Left ventricle myocardium inferior (tissue), 1 donor: ENCODE measurements around the gene SCT. TPM values are rescaled to one million over a fixed set of nuclear protein-coding genes. Genes with fewer than 3 reads are reported as not detected.

Experiments used
- DNase-seq: peaks from one replicate; pipeline ENCODE4 v3.0.0-alpha.2; 2020
- H3K27ac ChIP-seq: fragments of 200-600 bp; replicated peaks from 2 replicates; pipeline ENCODE4 v1.8.0; 2021
- H3K27me3 ChIP-seq: fragments of 200-600 bp; 2 replicates; pipeline ENCODE4 v1.8.0; 2021; ENCODE audit warnings: low read depth
- H3K36me3 ChIP-seq: fragments of 200-600 bp; 2 replicates; pipeline ENCODE4 v1.8.0; 2021
- H3K4me1 ChIP-seq: fragments of 200-600 bp; 2 replicates; pipeline ENCODE4 v1.8.0; 2021
- H3K4me3 ChIP-seq: fragments of 200-600 bp; 2 replicates; pipeline ENCODE4 v1.8.0; 2021; ENCODE audit warnings: mild to moderate bottlenecking, moderate library complexity
- H3K9me3 ChIP-seq: fragments of 200-600 bp; replicated peaks from 2 replicates; pipeline ENCODE4 v1.8.0; 2021
- CTCF ChIP-seq: fragments of 200-600 bp; IDR thresholded peaks from 2 replicates; pipeline ENCODE4 v1.8.0; 2021; ENCODE audit warnings: antibody characterized with exemption, mild to moderate bottlenecking, borderline replicate concordance
- intact Hi-C: fragments of 100-400 bp; cut with micrococcal nuclease; formaldehyde crosslinking; loops from one replicate; pipeline ENCODE4 v1.11.0; 2022
- total RNA-seq: library from RNA; stranded (reverse); fragmentation: NEBNext Ultra II Directional; extraction: Animal tissue kit (Norgen Biotek cat#: 25700); gene quantifications from one replicate; pipeline ENCODE4 v1.2.1, GENCODE V29; 2021
- donor health status: DM: no; HTN: yes; CAD: no; lungs with severe emphysema.

The SCT gene
- total RNA-seq, 1 donor from 2014 or later, result not detected

DNA sequence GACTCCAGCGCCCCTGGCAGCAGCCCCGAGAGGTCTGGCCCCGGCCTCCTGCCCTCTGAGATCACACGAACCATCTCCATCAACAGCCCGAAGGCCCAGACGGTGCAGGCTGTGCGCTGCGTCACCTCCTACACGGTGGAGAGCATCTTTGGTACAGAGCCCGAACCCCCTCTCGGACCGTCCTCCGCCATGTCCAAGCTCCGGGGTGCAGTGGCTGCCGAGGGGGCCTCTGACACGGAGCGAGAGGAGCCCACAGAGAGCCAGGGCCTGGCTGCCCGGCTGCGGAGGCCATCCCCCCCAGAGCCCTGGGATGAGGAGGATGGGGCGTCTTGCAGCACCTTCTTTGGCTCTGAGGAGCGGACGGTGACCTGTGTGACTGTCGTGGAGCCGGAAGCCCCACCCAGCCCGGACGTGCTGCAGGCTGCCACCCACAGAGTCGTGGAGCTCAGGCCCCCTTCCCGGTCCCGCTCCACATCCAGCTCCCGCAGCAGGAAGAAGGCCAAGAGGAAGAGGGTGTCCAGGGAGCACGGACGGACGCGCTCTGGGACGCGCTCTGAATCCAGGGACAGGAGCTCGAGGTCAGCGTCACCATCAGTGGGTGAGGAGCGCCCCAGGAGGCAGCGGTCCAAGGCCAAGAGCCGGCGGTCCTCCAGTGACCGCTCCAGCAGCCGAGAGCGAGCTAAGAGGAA is 18.9 kb downstream of the SCT start:
- Histone ChIP-seq H3K27me3 (no peaks in the 10 kb centered on the region), H3K9me3 (no peaks in the 10 kb centered on the region), H3K4me3 (peak overlapping the region; percentile 17), H3K27ac (peak overlapping the region; percentile 65), H3K4me1 (peaks cover 37% of the 10 kb centered on the region), H3K36me3 (peaks cover 100% of the 10 kb centered on the region)
- no peak for TF ChIP-seq CTCF
- no peak for DNase-seq
- intact Hi-C loops, result no loop called here

- H3K27me3 ChIP-seq, result no peaks in the 10 kb centered on the region
- H3K9me3 ChIP-seq, result no peaks in the 10 kb centered on the region
- H3K4me3 ChIP-seq, result no peak overlapping the region
- H3K4me1 ChIP-seq, result peaks cover 29% of the 10 kb centered on the region
- DNase-seq, result no peak
- H3K27ac ChIP-seq, result no peak overlapping the region
- intact Hi-C loops, result no loop called here
- no peak for TF ChIP-seq CTCF
- peaks cover 100% of the 10 kb centered on the region for H3K36me3 ChIP-seq
Measured at GRCh38 chr11:607020-607780, 19.8 kb downstream of the SCT start.

DNA sequence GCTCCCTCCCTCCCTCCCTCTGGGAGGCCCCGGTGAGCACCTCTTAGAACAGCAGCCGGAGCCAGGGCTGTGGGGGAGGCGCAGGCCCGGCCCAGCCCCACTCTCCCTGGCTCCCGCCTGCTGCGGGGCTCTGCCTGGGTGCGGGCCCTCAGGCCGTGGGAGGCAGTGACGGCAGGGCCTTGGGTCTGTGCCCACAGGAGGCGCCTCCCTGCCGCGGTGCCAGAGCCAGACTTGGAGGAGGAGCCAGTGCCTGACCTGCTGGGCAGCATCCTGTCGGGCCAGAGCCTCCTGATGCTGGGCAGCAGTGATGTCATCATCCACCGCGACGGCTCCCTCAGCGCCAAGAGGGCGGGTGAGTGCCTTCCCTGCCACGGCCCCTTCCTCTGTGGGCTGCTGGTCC is 20.7 kb downstream of the SCT start:
- intact Hi-C loops, result no loop called here
- no peaks in the 10 kb centered on the region for H3K9me3 ChIP-seq
- H3K27me3 ChIP-seq, result no peaks in the 10 kb centered on the region
- DNase-seq, result peak; percentile 77
- H3K36me3 ChIP-seq, result peaks cover 100% of the 10 kb centered on the region
- TF ChIP-seq CTCF, result no peak
- peaks cover 25% of the 10 kb centered on the region for H3K4me1 ChIP-seq
- no peak overlapping the region for H3K4me3 ChIP-seq
- H3K27ac ChIP-seq, result peak overlapping the region; percentile 72

DNA sequence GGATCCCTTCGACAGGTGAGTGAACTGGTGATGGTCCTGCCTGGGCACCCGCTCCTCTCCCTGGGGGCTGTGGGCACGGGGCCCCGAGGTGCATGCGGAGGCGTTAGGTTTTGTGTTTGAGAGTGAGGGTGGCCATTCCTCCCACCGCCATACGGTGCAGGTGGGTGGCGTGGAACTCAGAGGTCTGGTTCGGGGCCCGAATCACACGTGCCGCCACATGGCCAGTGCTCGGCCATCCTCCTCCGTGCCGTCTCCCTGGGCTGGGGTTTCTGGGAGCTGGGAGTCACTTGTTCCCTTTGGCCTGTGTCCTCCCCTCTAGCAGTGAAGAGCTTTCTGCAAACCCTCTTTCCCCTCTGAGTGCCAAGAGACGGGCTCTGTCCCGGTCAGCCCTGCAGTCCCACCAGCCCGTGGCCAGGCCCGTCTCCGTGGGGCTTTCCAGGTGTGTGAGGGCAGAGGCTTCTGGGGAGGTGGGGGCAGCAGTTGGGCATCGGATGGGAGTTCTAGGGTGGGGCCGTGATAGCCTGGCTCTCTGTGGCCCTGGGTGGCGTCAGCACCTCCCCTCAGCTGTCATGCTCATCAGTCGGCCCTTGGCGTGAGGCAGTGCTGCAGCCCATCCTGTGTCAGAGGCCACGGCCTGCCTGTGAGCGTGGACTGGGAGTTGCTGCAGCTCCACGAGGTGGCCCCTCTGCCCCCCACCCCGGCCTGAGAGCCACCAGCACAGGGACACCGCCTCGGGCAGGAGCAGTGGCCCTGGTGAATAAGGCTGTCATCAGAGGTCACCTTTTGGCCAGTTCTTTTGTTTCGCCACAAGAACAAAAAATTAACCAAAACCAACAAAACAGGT is 21.5 kb downstream of the SCT start:
- peaks cover 25% of the 10 kb centered on the region for H3K4me1 ChIP-seq
- no peak for DNase-seq
- no peaks in the 10 kb centered on the region for H3K9me3 ChIP-seq
- H3K27ac ChIP-seq, result peak overlapping the region; percentile 72
- intact Hi-C loops, result no loop called here
- no peaks in the 10 kb centered on the region for H3K27me3 ChIP-seq
- peaks cover 100% of the 10 kb centered on the region for H3K36me3 ChIP-seq
- H3K4me3 ChIP-seq, result no peak overlapping the region
- no peak for TF ChIP-seq CTCF

GRCh38 chr11:603154-603553 is 23.8 kb downstream of the SCT start:
- DNase-seq, result no peak
- TF ChIP-seq CTCF, result no peak
- H3K36me3 ChIP-seq, result peaks cover 100% of the 10 kb centered on the region
- intact Hi-C loops, result no loop called here
- H3K4me1 ChIP-seq, result peaks cover 15% of the 10 kb centered on the region
- H3K27ac ChIP-seq, result no peak overlapping the region
- no peaks in the 10 kb centered on the region for H3K9me3 ChIP-seq
- H3K4me3 ChIP-seq, result no peak overlapping the region
- no peaks in the 10 kb centered on the region for H3K27me3 ChIP-seq
